ENCODE data around the gene VCP. TPM values are rescaled to one million over a fixed set of nuclear protein-coding genes. Genes with fewer than 3 reads are reported as not detected.

The VCP gene
- total RNA-seq, 1 donor from 2014 or later, result 238 TPM

GRCh38 chr9:35106343-35106730, 33.9 kb upstream of the VCP start:
- Mint-ChIP-seq H3K4me1 (peaks cover 63% of the 10 kb centered on the region), H3K36me3 (peaks cover 24% of the 10 kb centered on the region), H3K27ac (peak overlapping the region; percentile 87), H3K9me3 (no peaks in the 10 kb centered on the region), H3K4me3 (no peak overlapping the region), H3K27me3 (ENCODE audit: insufficient read depth, low read depth) (peaks cover 14% of the 10 kb centered on the region)
- Histone ChIP-seq H2AFZ (replicated peaks) (no peak overlapping the region), H3K27me3 (no peaks in the 10 kb centered on the region), H3K4me1 (peaks cover 21% of the 10 kb centered on the region), H3F3A (ENCODE audit: low read depth) (peaks cover 17% of the 10 kb centered on the region), H3K9ac (no peak overlapping the region), H3K27ac (no peak overlapping the region), H3K4me3 (no peak overlapping the region), H3K4me2 (no peak overlapping the region), H3K36me3 (no peaks in the 10 kb centered on the region), H3K9me3 (ENCODE audit: low read depth) (no peaks in the 10 kb centered on the region), H3K79me2 (ENCODE audit: low read depth) (peaks cover 27% of the 10 kb centered on the region), H4K20me1 (ENCODE audit: low read depth) (peaks cover 23% of the 10 kb centered on the region)
- TF ChIP-seq EZH2 (IDR thresholded peaks at IDR 0.05), result no peak
- no peak for DNase-seq (ENCODE audit: low spot score)

- Mint-ChIP-seq H3K27me3 (ENCODE audit: insufficient read depth, low read depth) (peaks cover 14% of the 10 kb centered on the region), H3K4me1 (peaks cover 60% of the 10 kb centered on the region), H3K27ac (peak overlapping the region; percentile 87), H3K9me3 (no peaks in the 10 kb centered on the region), H3K36me3 (peaks cover 29% of the 10 kb centered on the region), H3K4me3 (no peak overlapping the region)
- no peak overlapping the region for H3K27ac ChIP-seq
- no peak overlapping the region for H2AFZ ChIP-seq (replicated peaks)
- H3F3A ChIP-seq (ENCODE audit: low read depth), result peaks cover 17% of the 10 kb centered on the region
- peaks cover 24% of the 10 kb centered on the region for H3K79me2 ChIP-seq (ENCODE audit: low read depth)
- DNase-seq (ENCODE audit: low spot score), result no peak
- no peak for TF ChIP-seq CTCF (IDR thresholded peaks at IDR 0.05)
- TF ChIP-seq EZH2 (IDR thresholded peaks at IDR 0.05), result no peak
- TF ChIP-seq EZH2phosphoT487 (IDR thresholded peaks at IDR 0.05), result no peak
- H3K27me3 ChIP-seq, result no peaks in the 10 kb centered on the region
- peaks cover 20% of the 10 kb centered on the region for H3K4me1 ChIP-seq
- no peak overlapping the region for H3K4me2 ChIP-seq
- no peak overlapping the region for H3K9ac ChIP-seq
- H3K4me3 ChIP-seq, result no peak overlapping the region
- peaks cover 18% of the 10 kb centered on the region for H4K20me1 ChIP-seq (ENCODE audit: low read depth)
- no peaks in the 10 kb centered on the region for H3K36me3 ChIP-seq
- H3K9me3 ChIP-seq (ENCODE audit: low read depth), result no peaks in the 10 kb centered on the region
Measured at GRCh38 chr9:35105571-35106342, 33.3 kb upstream of the VCP start.

- peak overlapping the region; percentile 70 for H3K4me3 Mint-ChIP-seq
- no peak for TF ChIP-seq EZH2 (IDR thresholded peaks at IDR 0.05)
- TF ChIP-seq EZH2phosphoT487 (IDR thresholded peaks at IDR 0.05), result no peak
- TF ChIP-seq CTCF (IDR thresholded peaks at IDR 0.05), result no peak
- Histone ChIP-seq H3K9ac (no peak overlapping the region), H3K9me3 (ENCODE audit: low read depth) (no peaks in the 10 kb centered on the region), H3K4me3 (no peak overlapping the region), H4K20me1 (ENCODE audit: low read depth) (peaks cover 12% of the 10 kb centered on the region), H3K27me3 (no peaks in the 10 kb centered on the region), H2AFZ (replicated peaks) (no peak overlapping the region), H3K4me1 (peaks cover 16% of the 10 kb centered on the region), H3K27ac (no peak overlapping the region), H3K4me2 (no peak overlapping the region), H3K36me3 (no peaks in the 10 kb centered on the region), H3K79me2 (ENCODE audit: low read depth) (peaks cover 18% of the 10 kb centered on the region), H3F3A (ENCODE audit: low read depth) (peaks cover 17% of the 10 kb centered on the region)
- H3K27ac Mint-ChIP-seq, result peak overlapping the region; percentile 98
- no peak for DNase-seq (ENCODE audit: low spot score)
- H3K9me3 Mint-ChIP-seq, result no peaks in the 10 kb centered on the region
- H3K36me3 Mint-ChIP-seq, result peaks cover 34% of the 10 kb centered on the region
- peaks cover 54% of the 10 kb centered on the region for H3K4me1 Mint-ChIP-seq
- peaks cover 14% of the 10 kb centered on the region for H3K27me3 Mint-ChIP-seq (ENCODE audit: insufficient read depth, low read depth)
Measured at GRCh38 chr9:35105126-35105525, 32.7 kb upstream of the VCP start.

GRCh38 chr9:35104586-35104985, 32.2 kb upstream of the VCP start:
- no peaks in the 10 kb centered on the region for H3K9me3 Mint-ChIP-seq
- Histone ChIP-seq H3K4me3 (no peak overlapping the region), H3K4me2 (peak overlapping the region; percentile 95), H3K36me3 (no peaks in the 10 kb centered on the region), H3F3A (ENCODE audit: low read depth) (peaks cover 17% of the 10 kb centered on the region), H3K27ac (peak overlapping the region; percentile 5), H3K27me3 (no peaks in the 10 kb centered on the region), H3K9me3 (ENCODE audit: low read depth) (no peaks in the 10 kb centered on the region), H4K20me1 (ENCODE audit: low read depth) (peaks cover 7% of the 10 kb centered on the region), H3K4me1 (peaks cover 16% of the 10 kb centered on the region), H3K79me2 (ENCODE audit: low read depth) (peaks cover 17% of the 10 kb centered on the region), H2AFZ (replicated peaks) (no peak overlapping the region), H3K9ac (no peak overlapping the region)
- peaks cover 14% of the 10 kb centered on the region for H3K27me3 Mint-ChIP-seq (ENCODE audit: insufficient read depth, low read depth)
- peak overlapping the region; percentile 94 for H3K4me3 Mint-ChIP-seq
- no peak for DNase-seq (ENCODE audit: low spot score)
- no peak for TF ChIP-seq EZH2phosphoT487 (IDR thresholded peaks at IDR 0.05)
- no peak for TF ChIP-seq CTCF (IDR thresholded peaks at IDR 0.05)
- TF ChIP-seq EZH2 (IDR thresholded peaks at IDR 0.05), result no peak
- peak overlapping the region; percentile 100 for H3K27ac Mint-ChIP-seq
- peaks cover 36% of the 10 kb centered on the region for H3K36me3 Mint-ChIP-seq
- H3K4me1 Mint-ChIP-seq, result peaks cover 48% of the 10 kb centered on the region

Data from neural progenitor cell (in vitro differentiated cells).